Uterus (tissue), 4 donors: ENCODE results near the gene COPS3. TPM values are rescaled to one million over a fixed set of nuclear protein-coding genes. Genes with fewer than 3 reads are reported as not detected.

Source experiments
- DNase-seq, 2 donors: peaks; one replicate each; pipeline ENCODE4 v3.0.0-alpha.2; 2019 to 2020
- H3K27ac ChIP-seq, 2 donors: fragments of 200-600 bp; sonication (generic); 1 replicate in 1 of 2; 2 replicates in 1 of 2; pipeline ENCODE4 v1.5.1; 2016 to 2018
- H3K27me3 ChIP-seq, 2 donors: fragments of 200-600 bp; sonication (generic); one replicate each; pipeline ENCODE4 v1.5.1; 2018 to 2019; ENCODE audit warnings: control low read depth in 1 of 2
- H3K36me3 ChIP-seq, 2 donors: fragments of 200-600 bp; sonication (generic); one replicate each; pipeline ENCODE4 v1.5.1; 2019; ENCODE audit warnings: control low read depth in 1 of 2
- H3K4me1 ChIP-seq, 2 donors: fragments of 200-600 bp; sonication (generic); one replicate each; pipeline ENCODE4 v1.5.1; 2018 to 2019; ENCODE audit warnings: control low read depth in 1 of 2
- H3K4me3 ChIP-seq, 2 donors: fragments of 200-600 bp; sonication (generic); 1 replicate in 1 of 2; 2 replicates in 1 of 2; pipeline ENCODE4 v1.5.1; 2018 to 2019; ENCODE audit warnings: mild to moderate bottlenecking in 1 of 2
- H3K9me3 ChIP-seq, 2 donors: fragments of 200-600 bp; sonication (generic); one replicate each; pipeline ENCODE4 v1.5.1; 2019; ENCODE audit warnings: control low read depth in 1 of 2
- CTCF ChIP-seq, 4 experiments: fragments of 200-600 bp in 2 of 4; fragments of 450-650 bp in 2 of 4; sonication (generic) in 2 of 4; IDR thresholded peaks; one replicate each; pipeline ENCODE4 v1.5.1; 2016 to 2019; ENCODE audit warnings: antibody characterized with exemption in 4 of 4, mild to moderate bottlenecking in 2 of 4, moderate library complexity in 1 of 4
- POLR2A ChIP-seq, 2 donors: fragments of 450-650 bp; IDR thresholded peaks; one replicate each; pipeline ENCODE4 v1.6.1; 2016; ENCODE audit warnings: antibody characterized with exemption in 2 of 2, mild to moderate bottlenecking in 1 of 2, moderate library complexity in 1 of 2
- intact Hi-C: fragments of 100-400 bp; cut with DNase I; formaldehyde crosslinking; loops from one replicate; pipeline ENCODE4 v1.15.1; 2023; ENCODE audit warnings: low total_unique reads
- total RNA-seq, 4 donors: library from RNA; depleted of rRNA in 3 of 4; stranded (reverse); fragments of >200 nt in 3 of 4; gene quantifications; one replicate each; pipeline versions ENCODE4 v1.1.0 to v1.2.4, GENCODE V29; 2014 to 2023
- donor health status: DM: yes; HTN: yes; CAD: no.

The COPS3 gene
- total RNA-seq, 4 donors from 2014 or later: 13.1 to 83.3 (median 49.4) TPM

GRCh38 chr17:17242246-17242645, 38.8 kb downstream of the COPS3 start:
- Histone ChIP-seq H3K9me3 (no peaks in the 10 kb centered on the region), H3K36me3 (no peaks in the 10 kb centered on the region), H3K27ac (no peak overlapping the region), H3K27me3 (no peaks in the 10 kb centered on the region), H3K4me1 (no peaks in the 10 kb centered on the region), H3K4me3 (no peak overlapping the region)
- DNase-seq: no peak
- intact Hi-C loops: no loop called here
- TF ChIP-seq CTCF (IDR thresholded peaks at IDR 0.05) (no peak), POLR2A (IDR thresholded peaks at IDR 0.05) (no peak)

- Histone ChIP-seq H3K36me3 (no peaks in the 10 kb centered on the region), H3K4me3 (no peak overlapping the region), H3K9me3 (no peaks in the 10 kb centered on the region), H3K27me3 (no peaks in the 10 kb centered on the region), H3K27ac (no peak overlapping the region), H3K4me1 (no peaks in the 10 kb centered on the region)
- no peak for TF ChIP-seq POLR2A (IDR thresholded peaks at IDR 0.05)
- no peak for TF ChIP-seq CTCF (IDR thresholded peaks at IDR 0.05)
- no peak for DNase-seq
- intact Hi-C loops: no loop called here
These were observed 39.4 kb downstream of the COPS3 start for GRCh38 chr17:17241656-17242055.

- Histone ChIP-seq H3K9me3 (no peaks in the 10 kb centered on the region), H3K4me1 (peaks cover 0 to 4% of the 10 kb centered on the region in 2 donors), H3K27me3 (no peaks in the 10 kb centered on the region), H3K36me3 (no peaks in the 10 kb centered on the region), H3K4me3 (no peak overlapping the region), H3K27ac (no peak overlapping the region)
- intact Hi-C loops: no loop called here
- TF ChIP-seq POLR2A (IDR thresholded peaks at IDR 0.05): no peak
- no peak for TF ChIP-seq CTCF (IDR thresholded peaks at IDR 0.05)
- no peak for DNase-seq
These were observed 41.2 kb downstream of the COPS3 start for GRCh38 chr17:17239832-17240231.

GRCh38 chr17:17237026-17237799, 43.8 kb downstream of the COPS3 start, which contains the start of gene FLCN:
Gene FLCN (minus strand): TSS chr17:17237168. CDS start chr17:17228137, 9,031 bp downstream.
- TF ChIP-seq POLR2A (IDR thresholded peaks at IDR 0.05) (peak; percentile 76 to 86), CTCF (IDR thresholded peaks at IDR 0.05) (peak in 2 of 4 experiments; percentile 36 to 39)
- peak within 1 kb of the TSS; percentile 100 for H3K4me3 ChIP-seq
- H3K4me1 ChIP-seq: peaks cover 0 to 4% of the 10 kb centered on the region in 2 donors
- no peaks in the 10 kb centered on the region for H3K27me3 ChIP-seq
- no peaks in the 10 kb centered on the region for H3K9me3 ChIP-seq
- no peaks in the 10 kb centered on the region for H3K36me3 ChIP-seq
- intact Hi-C loops: no loop called here
- peak within 1 kb of the TSS; percentile 96 to 97 for H3K27ac ChIP-seq
- DNase-seq: peak; percentile 91

- H3K27ac ChIP-seq: peak overlapping the region; percentile 96 to 97
- H3K4me1 ChIP-seq: peaks cover 0 to 4% of the 10 kb centered on the region in 2 donors
- H3K36me3 ChIP-seq: no peaks in the 10 kb centered on the region
- intact Hi-C loops: no loop called here
- DNase-seq: peak in 1 of 2 donors; percentile 32
- TF ChIP-seq CTCF (IDR thresholded peaks at IDR 0.05) (no peak), POLR2A (IDR thresholded peaks at IDR 0.05) (no peak)
- no peaks in the 10 kb centered on the region for H3K27me3 ChIP-seq
- H3K9me3 ChIP-seq: no peaks in the 10 kb centered on the region
- H3K4me3 ChIP-seq: peak overlapping the region; percentile 100
These were observed 44.6 kb downstream of the COPS3 start for GRCh38 chr17:17236295-17237025.
